ENCODE measurements around the gene TOMM7.

Gene TOMM7

DNA sequence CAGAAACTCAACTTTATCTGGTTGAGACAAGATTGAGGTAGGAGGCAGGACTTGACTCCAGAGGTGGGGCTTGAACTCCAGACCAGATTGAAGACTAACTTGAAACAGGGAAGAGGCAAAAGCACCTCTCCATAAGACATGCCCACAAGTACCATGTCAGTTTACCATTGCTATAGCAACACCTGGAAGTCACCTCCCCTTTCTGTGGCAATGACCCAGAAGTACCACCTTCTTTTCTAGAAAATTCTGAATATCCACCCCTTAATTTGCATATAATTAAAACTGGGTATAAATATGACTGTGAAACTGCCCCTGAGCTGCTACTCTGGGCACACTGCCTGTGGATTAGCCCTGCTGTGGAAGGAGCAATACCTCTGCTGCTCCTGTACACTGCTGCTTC is 4.9 kb upstream of the TOMM7 start:
- Histone ChIP-seq H3K4me3 (ENCODE audit: low read depth in 1 of 2, low read length in 1 of 2) (no peak overlapping the region), H3K27ac (no peak overlapping the region), H3K36me3 (no peaks in the 10 kb centered on the region), H3K4me1 (ENCODE audit: control insufficient read depth in 1 of 2, insufficient read depth in 1 of 2, low read depth in 1 of 2, low read length in 1 of 2) (peaks cover 0 to 6% of the 10 kb centered on the region in 2 experiments), H3K9me3 (no peaks in the 10 kb centered on the region), H3K27me3 (peaks cover 44% of the 10 kb centered on the region)
- TF ChIP-seq, protein P1, sequence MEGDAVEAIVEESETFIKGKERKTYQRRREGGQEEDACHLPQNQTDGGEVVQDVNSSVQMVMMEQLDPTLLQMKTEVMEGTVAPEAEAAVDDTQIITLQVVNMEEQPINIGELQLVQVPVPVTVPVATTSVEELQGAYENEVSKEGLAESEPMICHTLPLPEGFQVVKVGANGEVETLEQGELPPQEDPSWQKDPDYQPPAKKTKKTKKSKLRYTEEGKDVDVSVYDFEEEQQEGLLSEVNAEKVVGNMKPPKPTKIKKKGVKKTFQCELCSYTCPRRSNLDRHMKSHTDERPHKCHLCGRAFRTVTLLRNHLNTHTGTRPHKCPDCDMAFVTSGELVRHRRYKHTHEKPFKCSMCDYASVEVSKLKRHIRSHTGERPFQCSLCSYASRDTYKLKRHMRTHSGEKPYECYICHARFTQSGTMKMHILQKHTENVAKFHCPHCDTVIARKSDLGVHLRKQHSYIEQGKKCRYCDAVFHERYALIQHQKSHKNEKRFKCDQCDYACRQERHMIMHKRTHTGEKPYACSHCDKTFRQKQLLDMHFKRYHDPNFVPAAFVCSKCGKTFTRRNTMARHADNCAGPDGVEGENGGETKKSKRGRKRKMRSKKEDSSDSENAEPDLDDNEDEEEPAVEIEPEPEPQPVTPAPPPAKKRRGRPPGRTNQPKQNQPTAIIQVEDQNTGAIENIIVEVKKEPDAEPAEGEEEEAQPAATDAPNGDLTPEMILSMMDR (IDR thresholded peaks at IDR 0.05), result no peak

DNA sequence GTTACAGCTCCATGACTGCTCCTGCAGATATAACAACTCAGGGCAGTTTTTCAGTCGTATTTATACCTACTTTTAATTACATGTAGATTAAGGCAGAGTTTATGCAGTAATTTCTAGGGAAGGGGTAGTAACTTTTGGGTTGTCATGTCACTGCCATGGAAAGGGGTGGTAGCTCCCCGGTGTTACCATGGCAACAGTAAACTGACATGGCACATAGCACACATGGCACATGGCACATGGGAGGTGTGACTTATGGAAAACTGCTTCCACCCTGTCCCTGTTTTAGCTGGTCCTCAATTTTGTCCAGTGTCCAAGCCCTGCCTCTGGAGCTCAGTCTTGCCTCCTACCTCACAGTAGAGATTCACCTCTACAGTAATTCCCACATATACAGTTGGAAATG is 3.9 kb upstream of the TOMM7 start:
- Histone ChIP-seq H3K4me1 (ENCODE audit: control insufficient read depth in 1 of 2, insufficient read depth in 1 of 2, low read depth in 1 of 2, low read length in 1 of 2) (peaks cover 6 to 15% of the 10 kb centered on the region in 2 experiments), H3K27ac (no peak overlapping the region), H3K27me3 (peaks cover 48% of the 10 kb centered on the region), H3K4me3 (ENCODE audit: low read depth in 1 of 2, low read length in 1 of 2) (no peak overlapping the region), H3K36me3 (no peaks in the 10 kb centered on the region), H3K9me3 (no peaks in the 10 kb centered on the region)
- TF ChIP-seq, protein P1 (IDR thresholded peaks at IDR 0.05), result no peak

DNA sequence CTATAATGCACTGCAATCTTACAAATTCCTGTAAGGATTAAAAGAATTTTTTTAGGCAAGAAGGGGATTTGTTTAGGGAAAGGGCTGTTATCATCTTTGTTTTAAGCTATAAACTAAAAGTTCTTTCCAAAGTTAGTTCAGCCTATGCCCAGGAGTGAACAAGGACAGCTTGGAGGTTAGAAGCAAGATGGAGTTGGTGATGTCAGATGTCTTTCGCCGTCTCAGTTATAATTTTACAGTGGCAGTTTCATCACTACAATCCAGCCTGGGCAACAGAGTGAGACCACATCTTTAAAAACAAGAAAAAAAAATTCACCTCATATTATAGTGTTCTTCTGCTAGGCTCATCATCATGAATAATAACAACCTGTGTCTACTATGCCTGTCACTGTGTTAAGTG is 2.1 kb upstream of the TOMM7 start:
- Histone ChIP-seq H3K27me3 (peaks cover 51% of the 10 kb centered on the region), H3K4me1 (ENCODE audit: control insufficient read depth in 1 of 2, insufficient read depth in 1 of 2, low read depth in 1 of 2, low read length in 1 of 2) (peaks cover 9 to 17% of the 10 kb centered on the region in 2 experiments), H3K4me3 (ENCODE audit: low read depth in 1 of 2, low read length in 1 of 2) (no peak overlapping the region), H3K9me3 (no peaks in the 10 kb centered on the region), H3K36me3 (no peaks in the 10 kb centered on the region), H3K27ac (no peak overlapping the region)
- TF ChIP-seq, protein P1 (IDR thresholded peaks at IDR 0.05), result no peak

DNA sequence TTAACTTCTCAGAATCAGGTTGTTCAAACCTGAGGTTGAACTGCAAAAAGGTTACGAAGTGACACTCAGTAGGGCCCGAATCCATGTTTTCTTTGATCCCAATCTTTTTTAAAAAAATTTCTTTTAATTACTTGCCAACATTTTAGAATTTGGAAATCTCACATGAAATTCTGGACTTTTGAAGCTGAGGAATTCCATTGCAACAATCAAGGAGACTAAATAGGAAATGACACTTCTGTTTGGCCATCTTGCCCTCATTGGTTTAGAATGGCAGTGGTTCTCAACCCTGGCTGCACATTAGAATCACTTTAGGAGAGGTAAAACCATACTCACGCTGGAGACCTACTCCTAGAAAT is 471 bp upstream of the TOMM7 start:
- Histone ChIP-seq H3K27ac (peak overlapping the region; percentile 68), H3K9me3 (no peaks in the 10 kb centered on the region), H3K4me1 (ENCODE audit: control insufficient read depth in 1 of 2, insufficient read depth in 1 of 2, low read depth in 1 of 2, low read length in 1 of 2) (peaks cover 9 to 17% of the 10 kb centered on the region in 2 experiments), H3K36me3 (no peaks in the 10 kb centered on the region), H3K27me3 (peaks cover 51% of the 10 kb centered on the region), H3K4me3 (ENCODE audit: low read depth in 1 of 2, low read length in 1 of 2) (peak overlapping the region; percentile 90 to 99)
- TF ChIP-seq, protein P1 (IDR thresholded peaks at IDR 0.05), result no peak

DNA sequence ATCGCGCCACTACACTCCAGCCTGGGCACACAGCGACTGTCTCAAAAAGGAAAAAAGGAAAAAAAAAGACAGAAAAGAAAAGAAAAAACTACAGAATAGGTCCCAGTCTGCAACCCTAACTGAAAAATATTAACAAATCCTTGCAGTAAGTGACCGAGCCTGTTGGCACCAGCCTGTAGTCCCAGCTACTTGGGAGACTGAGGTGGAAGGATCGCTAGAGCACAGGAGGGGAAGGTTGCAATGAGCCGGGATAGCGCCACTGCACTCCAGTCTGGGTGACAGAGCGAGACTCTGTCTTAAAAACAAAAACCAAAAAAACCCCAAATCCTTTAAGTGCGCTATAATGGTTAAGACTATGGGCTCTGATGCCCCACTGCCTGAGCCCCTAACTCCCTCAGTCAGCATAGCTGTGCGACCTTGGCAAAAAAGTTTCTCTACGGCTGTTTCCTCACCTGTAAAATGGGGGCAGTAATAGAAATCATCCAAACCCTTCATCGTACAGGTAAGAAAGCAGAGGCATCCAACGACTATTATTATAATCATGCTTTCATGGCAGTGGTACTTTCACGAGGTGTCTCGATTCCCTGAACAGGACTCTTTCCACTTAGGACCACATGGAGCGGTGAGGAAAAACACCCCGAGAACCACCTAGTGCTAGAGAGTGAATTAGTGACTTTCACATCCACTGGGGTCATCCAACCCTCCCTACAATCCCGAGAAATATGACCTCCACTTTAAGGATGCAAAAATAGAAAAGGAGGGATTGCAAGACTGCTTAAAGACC is 755 bp downstream of the TOMM7 start:
- Histone ChIP-seq H3K27ac (peak overlapping the region; percentile 68), H3K36me3 (peaks cover 10% of the 10 kb centered on the region), H3K9me3 (no peaks in the 10 kb centered on the region), H3K4me1 (ENCODE audit: control insufficient read depth in 1 of 2, insufficient read depth in 1 of 2, low read depth in 1 of 2, low read length in 1 of 2) (peaks cover 9 to 17% of the 10 kb centered on the region in 2 experiments), H3K27me3 (peaks cover 41% of the 10 kb centered on the region), H3K4me3 (ENCODE audit: low read depth in 1 of 2, low read length in 1 of 2) (peak overlapping the region; percentile 90 to 99)
- TF ChIP-seq, protein P1 (IDR thresholded peaks at IDR 0.05), result no peak

Measured in neutrophil (primary cell).